DOHH2 (cell line): ENCODE measurements around the gene PTGIS.

Experiments used
- H3F3A ChIP-seq: fragments of 200-600 bp; sonication (generic), shearing (Covaris generic); 2 replicates; pipeline ENCODE4 v1.6.0; 2016; ENCODE audit warnings: antibody characterized with exemption, mild to moderate bottlenecking; ENCODE audit not compliant: control insufficient read depth, insufficient read depth
- H3K27ac ChIP-seq: fragments of 200-600 bp; sonication (generic); 2 replicates; pipeline ENCODE4 v1.5.1; 2014; ENCODE audit warnings: low read depth, mild to moderate bottlenecking, low read length, moderate library complexity
- H3K27me3 ChIP-seq: fragments of 200-600 bp; sonication (generic); 2 replicates; pipeline ENCODE4 v1.6.1; 2014; ENCODE audit warnings: mild to moderate bottlenecking, low read length, mixed read lengths; ENCODE audit not compliant: control insufficient read depth
- H3K36me3 ChIP-seq: fragments of 200-600 bp; sonication (generic); 2 replicates; pipeline ENCODE4 v1.6.1; 2014; ENCODE audit warnings: mild to moderate bottlenecking, low read length, moderate library complexity, mixed read lengths; ENCODE audit not compliant: control insufficient read depth
- H3K4me1 ChIP-seq: fragments of 200-600 bp; sonication (generic); 2 replicates; pipeline ENCODE4 v1.6.1; 2014; ENCODE audit warnings: mild to moderate bottlenecking, low read length, mixed read lengths; ENCODE audit not compliant: control insufficient read depth
- H3K4me2 ChIP-seq: fragments of 200-600 bp; sonication (generic); 2 replicates; pipeline ENCODE4 v1.6.0; 2014; ENCODE audit warnings: mild to moderate bottlenecking, low read length, moderate library complexity
- H3K4me3 ChIP-seq: fragments of 200-600 bp; sonication (generic); 2 replicates; pipeline ENCODE4 v1.5.1; 2014; ENCODE audit warnings: mild to moderate bottlenecking, low read length, mixed read lengths
- H3K79me2 ChIP-seq: fragments of 200-600 bp; sonication (generic); 2 replicates; pipeline ENCODE4 v1.6.1; 2014; ENCODE audit warnings: mild to moderate bottlenecking, low read length, mixed read lengths; ENCODE audit not compliant: control insufficient read depth
- H3K9me2 ChIP-seq: fragments of 200-600 bp; sonication (generic); replicated peaks from 2 replicates; pipeline ENCODE4 v1.6.1; 2014; ENCODE audit warnings: mild to moderate bottlenecking, low read length, mixed read lengths; ENCODE audit not compliant: control insufficient read depth
- H3K9me3 ChIP-seq: fragments of 200-600 bp; sonication (generic); 2 replicates; pipeline ENCODE4 v1.6.1; 2014; ENCODE audit warnings: antibody characterized with exemption, low read length, mixed read lengths; ENCODE audit not compliant: control insufficient read depth, insufficient read depth
- H4K20me1 ChIP-seq: fragments of 200-600 bp; sonication (generic); 2 replicates; pipeline ENCODE4 v1.6.0; 2014; ENCODE audit warnings: low read depth, mild to moderate bottlenecking, antibody characterized with exemption, low read length, moderate library complexity; ENCODE audit not compliant: control insufficient read depth, insufficient read depth
- EZH2phosphoT487 ChIP-seq: fragments of 200-600 bp; sonication (generic); IDR thresholded peaks from 2 replicates; pipeline ENCODE4 v1.6.1; 2017; ENCODE audit warnings: borderline replicate concordance, mild to moderate bottlenecking, antibody characterized with exemption, low read length, moderate library complexity, mixed read lengths
- TF ChIP-seq, protein P1 (sequence below): fragments of 200-600 bp; sonication (generic); IDR thresholded peaks from one replicate; pipeline ENCODE4 v1.5.1; 2014; ENCODE audit warnings: antibody characterized with exemption, mild to moderate bottlenecking, low read depth, low read length; ENCODE audit not compliant: poor library complexity, severe bottlenecking

Gene PTGIS

DNA sequence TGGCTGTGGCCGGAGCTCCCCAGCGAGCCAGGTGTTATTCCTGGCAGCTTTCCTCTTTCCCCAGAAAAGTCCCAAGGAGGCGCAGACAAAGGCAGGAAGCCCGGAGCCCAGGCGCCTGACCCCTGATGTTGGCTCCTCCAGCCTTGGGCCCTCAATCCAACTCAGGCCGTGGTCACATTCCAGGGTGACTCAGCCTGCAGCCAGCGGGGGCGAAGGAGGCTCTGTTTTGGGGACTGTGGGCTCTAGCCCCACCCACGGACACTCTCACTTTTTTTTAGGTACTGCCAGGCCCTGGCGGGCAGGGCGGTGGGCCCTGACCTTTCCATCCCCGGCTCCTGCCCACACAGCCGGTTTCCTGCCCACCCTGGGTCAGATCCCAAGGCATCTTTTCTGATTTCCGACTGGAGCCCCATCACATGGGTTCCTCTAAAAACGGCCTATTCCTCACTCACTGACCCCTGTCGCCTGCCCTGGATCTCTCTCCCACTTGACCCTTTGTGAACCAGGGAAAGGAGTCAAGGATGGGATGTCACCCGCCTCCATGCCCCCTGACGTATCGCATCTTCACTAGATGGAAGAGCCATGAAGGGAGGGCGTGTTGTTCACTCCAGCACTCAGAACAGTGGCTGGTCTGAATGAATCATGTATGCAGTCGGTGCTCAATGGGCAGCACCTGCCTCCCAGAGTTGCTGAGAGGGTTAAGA is 5.5 kb downstream of the PTGIS start:
- Histone ChIP-seq H3K9me3 (no peaks in the 10 kb centered on the region), H3K36me3 (no peaks in the 10 kb centered on the region), H3K27me3 (peaks cover 7% of the 10 kb centered on the region), H3K9me2 (no peaks in the 10 kb centered on the region), H3K27ac (no peak overlapping the region), H3K4me3 (no peak overlapping the region), H3K79me2 (no peaks in the 10 kb centered on the region), H3K4me1 (no peaks in the 10 kb centered on the region), H3K4me2 (no peak overlapping the region), H4K20me1 (no peaks in the 10 kb centered on the region; the same call in 1 of the 2 replicates), H3F3A (no peaks in the 10 kb centered on the region; the same call in 1 of the 2 replicates)
- no peak for TF ChIP-seq EZH2phosphoT487
- TF ChIP-seq, protein P1, sequence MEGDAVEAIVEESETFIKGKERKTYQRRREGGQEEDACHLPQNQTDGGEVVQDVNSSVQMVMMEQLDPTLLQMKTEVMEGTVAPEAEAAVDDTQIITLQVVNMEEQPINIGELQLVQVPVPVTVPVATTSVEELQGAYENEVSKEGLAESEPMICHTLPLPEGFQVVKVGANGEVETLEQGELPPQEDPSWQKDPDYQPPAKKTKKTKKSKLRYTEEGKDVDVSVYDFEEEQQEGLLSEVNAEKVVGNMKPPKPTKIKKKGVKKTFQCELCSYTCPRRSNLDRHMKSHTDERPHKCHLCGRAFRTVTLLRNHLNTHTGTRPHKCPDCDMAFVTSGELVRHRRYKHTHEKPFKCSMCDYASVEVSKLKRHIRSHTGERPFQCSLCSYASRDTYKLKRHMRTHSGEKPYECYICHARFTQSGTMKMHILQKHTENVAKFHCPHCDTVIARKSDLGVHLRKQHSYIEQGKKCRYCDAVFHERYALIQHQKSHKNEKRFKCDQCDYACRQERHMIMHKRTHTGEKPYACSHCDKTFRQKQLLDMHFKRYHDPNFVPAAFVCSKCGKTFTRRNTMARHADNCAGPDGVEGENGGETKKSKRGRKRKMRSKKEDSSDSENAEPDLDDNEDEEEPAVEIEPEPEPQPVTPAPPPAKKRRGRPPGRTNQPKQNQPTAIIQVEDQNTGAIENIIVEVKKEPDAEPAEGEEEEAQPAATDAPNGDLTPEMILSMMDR = no peak

DNA sequence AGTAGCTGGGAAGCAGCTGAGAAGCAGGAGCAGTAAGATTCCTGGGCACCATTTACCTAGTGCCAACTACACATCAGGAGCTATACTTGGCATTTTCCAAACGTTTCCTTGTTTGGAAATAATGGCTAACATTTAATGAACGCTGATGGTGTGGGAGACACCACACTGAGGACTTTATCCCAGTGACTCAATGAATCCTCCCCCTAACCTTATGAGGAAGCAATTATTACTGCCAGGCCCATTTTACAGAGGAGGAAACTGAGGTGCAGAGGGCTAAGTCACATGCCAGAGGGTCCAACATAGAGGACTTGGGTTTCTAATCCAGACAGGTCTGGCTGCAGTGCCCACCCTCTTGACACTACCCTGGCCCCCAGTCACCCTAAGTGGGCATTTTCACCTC is 6.1 kb downstream of the PTGIS start:
- Histone ChIP-seq H3K4me1 (no peaks in the 10 kb centered on the region), H4K20me1 (no peaks in the 10 kb centered on the region; the same call in 1 of the 2 replicates), H3K9me2 (no peaks in the 10 kb centered on the region), H3K4me3 (no peak overlapping the region), H3F3A (no peaks in the 10 kb centered on the region), H3K27me3 (peaks cover 12% of the 10 kb centered on the region), H3K36me3 (no peaks in the 10 kb centered on the region), H3K79me2 (no peaks in the 10 kb centered on the region), H3K27ac (no peak overlapping the region), H3K4me2 (no peak overlapping the region), H3K9me3 (no peaks in the 10 kb centered on the region)
- TF ChIP-seq, protein P1 = no peak
- TF ChIP-seq EZH2phosphoT487 = no peak

GRCh38 chr20:49561256-49561655 is 6.7 kb downstream of the PTGIS start:
- no peak overlapping the region for H3K4me3 ChIP-seq
- no peaks in the 10 kb centered on the region for H3K79me2 ChIP-seq
- H3K9me2 ChIP-seq = no peaks in the 10 kb centered on the region
- H3K27me3 ChIP-seq = peaks cover 12% of the 10 kb centered on the region
- H3K4me1 ChIP-seq = no peaks in the 10 kb centered on the region
- TF ChIP-seq, protein P1 = no peak
- no peak for TF ChIP-seq EZH2phosphoT487
- H3K9me3 ChIP-seq = no peaks in the 10 kb centered on the region
- H3K27ac ChIP-seq = no peak overlapping the region
- no peaks in the 10 kb centered on the region; the same call in 1 of the 2 replicates for H4K20me1 ChIP-seq
- no peaks in the 10 kb centered on the region for H3K36me3 ChIP-seq
- no peak overlapping the region for H3K4me2 ChIP-seq
- no peaks in the 10 kb centered on the region for H3F3A ChIP-seq
